ENCODE results near the gene RPAP2. TPM values are rescaled to one million over a fixed set of nuclear protein-coding genes. Genes with fewer than 3 reads are reported as not detected.

The RPAP2 gene
- total and polyA plus RNA-seq, 8 donors = 19.3 to 33.8 (median 29.7) TPM

DNA sequence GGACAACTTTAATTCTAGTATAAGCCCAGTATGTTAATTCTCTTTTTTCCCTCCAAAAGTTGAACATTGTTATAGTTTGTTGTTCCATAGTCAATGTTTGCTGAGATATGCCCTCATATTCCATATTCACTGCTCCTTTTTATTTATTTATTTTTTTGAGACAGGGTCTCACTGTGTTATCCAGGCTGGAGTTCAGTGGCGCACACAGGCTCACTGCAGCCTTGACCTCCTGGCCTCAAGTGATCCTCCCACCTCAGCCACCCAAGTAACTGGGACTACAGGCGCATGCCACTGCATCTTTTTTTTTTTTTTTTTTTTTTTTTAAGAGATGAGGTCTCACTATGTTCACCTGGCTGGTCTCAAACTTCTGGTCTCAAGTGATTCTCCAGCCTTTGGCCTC is 149.1 kb downstream of the RPAP2 start:
- no peak for DNase-seq
- intact Hi-C loops (cut with DNase I) = no loop called here
- Histone ChIP-seq H3K27me3 (no peaks in the 10 kb centered on the region), H3K4me1 (no peaks in the 10 kb centered on the region), H3K9me3 (no peaks in the 10 kb centered on the region), H3K27ac (no peak overlapping the region), H3K36me3 (no peaks in the 10 kb centered on the region), H3K4me3 (no peak overlapping the region)
- no peak for ATAC-seq
- TF ChIP-seq, protein P1, sequence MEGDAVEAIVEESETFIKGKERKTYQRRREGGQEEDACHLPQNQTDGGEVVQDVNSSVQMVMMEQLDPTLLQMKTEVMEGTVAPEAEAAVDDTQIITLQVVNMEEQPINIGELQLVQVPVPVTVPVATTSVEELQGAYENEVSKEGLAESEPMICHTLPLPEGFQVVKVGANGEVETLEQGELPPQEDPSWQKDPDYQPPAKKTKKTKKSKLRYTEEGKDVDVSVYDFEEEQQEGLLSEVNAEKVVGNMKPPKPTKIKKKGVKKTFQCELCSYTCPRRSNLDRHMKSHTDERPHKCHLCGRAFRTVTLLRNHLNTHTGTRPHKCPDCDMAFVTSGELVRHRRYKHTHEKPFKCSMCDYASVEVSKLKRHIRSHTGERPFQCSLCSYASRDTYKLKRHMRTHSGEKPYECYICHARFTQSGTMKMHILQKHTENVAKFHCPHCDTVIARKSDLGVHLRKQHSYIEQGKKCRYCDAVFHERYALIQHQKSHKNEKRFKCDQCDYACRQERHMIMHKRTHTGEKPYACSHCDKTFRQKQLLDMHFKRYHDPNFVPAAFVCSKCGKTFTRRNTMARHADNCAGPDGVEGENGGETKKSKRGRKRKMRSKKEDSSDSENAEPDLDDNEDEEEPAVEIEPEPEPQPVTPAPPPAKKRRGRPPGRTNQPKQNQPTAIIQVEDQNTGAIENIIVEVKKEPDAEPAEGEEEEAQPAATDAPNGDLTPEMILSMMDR (IDR thresholded peaks at IDR 0.05) = no peak

Other genes starting within 250 kb of the RPAP2 start
- gene SETSIP, start 223.6 kb upstream of the RPAP2 start, total RNA-seq = not detected
- 1 to 10 TPM in 2 of 6 donors, under 1 TPM in 4; 0.29 to 1.8 (median 0.64) TPM for gene SETSIP, start 223.6 kb upstream of the RPAP2 start, polyA plus RNA-seq (ENCODE audit: insufficient read length in 6 of 6)
- 1 to 10 TPM; 2.1 to 4.8 TPM for gene BTBD8, start 218.7 kb upstream of the RPAP2 start, total RNA-seq
- 10 to 100 TPM in 3 of 6 donors, 1 to 10 TPM in 3; 7.9 to 12.1 (median 9.5) TPM for gene BTBD8, start 218.7 kb upstream of the RPAP2 start, polyA plus RNA-seq (ENCODE audit: insufficient read length in 6 of 6)
- gene C1orf146, start 81.1 kb upstream of the RPAP2 start, total RNA-seq = not detected
- under 1 TPM in 4 of 6 donors, not detected in 2; 0.24 to 0.58 (median 0.34) TPM for gene C1orf146, start 81.1 kb upstream of the RPAP2 start, polyA plus RNA-seq (ENCODE audit: insufficient read length in 6 of 6)
- 1 to 10 TPM; 5.9 to 8.3 TPM for gene GLMN, start 72 bp upstream of the RPAP2 start, total RNA-seq
- 10 to 100 TPM; 25.8 to 39.1 (median 29.2) TPM for gene GLMN, start 72 bp upstream of the RPAP2 start, polyA plus RNA-seq (ENCODE audit: insufficient read length in 6 of 6)
- gene GFI1, start 187.9 kb downstream of the RPAP2 start, total RNA-seq = 1 to 10 TPM; 1.3 to 2.0 TPM
- gene GFI1, start 187.9 kb downstream of the RPAP2 start, polyA plus RNA-seq (ENCODE audit: insufficient read length in 6 of 6) = under 1 TPM; 0.32 to 0.77 (median 0.54) TPM

Data from left lung (tissue), 10 donors.